Endodermal cell (in vitro differentiated cells): Measurements from ENCODE around the gene CDC20. TPM values are rescaled to one million over a fixed set of nuclear protein-coding genes. Genes with fewer than 3 reads are reported as not detected.
A peak's percentile ranks its signal among the peaks of the same experiment; 100 is the strongest.

Source experiments
- DNase-seq: peaks from one replicate; pipeline ENCODE4 v3.0.0-alpha.2; 2017
- H3K27ac ChIP-seq: 2 replicates; pipeline ENCODE4 v1.5.1; 2013; ENCODE audit warnings: mild to moderate bottlenecking, low read depth, low read length, moderate library complexity
- H3K27me3 ChIP-seq: 2 replicates; pipeline ENCODE4 v1.6.1; 2013; ENCODE audit warnings: mild to moderate bottlenecking, low read length, moderate library complexity; ENCODE audit not compliant: insufficient read depth, control insufficient read depth, poor library complexity, severe bottlenecking
- H3K36me3 ChIP-seq: 2 replicates; pipeline ENCODE4 v1.7.0; 2013; ENCODE audit warnings: mild to moderate bottlenecking, low read length, moderate library complexity; ENCODE audit not compliant: control insufficient read depth, insufficient read depth
- H3K4me1 ChIP-seq: one replicate; pipeline ENCODE4 v1.7.0; 2013; ENCODE audit warnings: low read length; ENCODE audit not compliant: control insufficient read depth, insufficient read depth
- H3K4me3 ChIP-seq: 2 replicates; pipeline ENCODE4 v1.5.1; 2013; ENCODE audit warnings: mild to moderate bottlenecking, low read length, moderate library complexity
- H3K9ac ChIP-seq: 2 replicates; pipeline ENCODE4 v1.6.1; 2013; ENCODE audit warnings: mild to moderate bottlenecking, low read length, moderate library complexity; ENCODE audit not compliant: poor library complexity, severe bottlenecking; ENCODE audit errors: extremely low read depth
- H3K9me3 ChIP-seq: 2 replicates; pipeline ENCODE4 v1.6.1; 2013; ENCODE audit warnings: mild to moderate bottlenecking, low read length, moderate library complexity; ENCODE audit not compliant: control insufficient read depth
- H3K27ac Mint-ChIP-seq: 2 replicates; pipeline ENCODE4 v1.8.0; 2020; ENCODE audit warnings: mixed read lengths
- H3K27me3 Mint-ChIP-seq: 2 replicates; pipeline ENCODE4 v1.8.0; 2021; ENCODE audit warnings: mild to moderate bottlenecking, mixed read lengths; ENCODE audit not compliant: insufficient read depth
- H3K36me3 Mint-ChIP-seq: 2 replicates; pipeline ENCODE4 v1.8.0; 2020; ENCODE audit warnings: low read depth, mixed read lengths
- H3K4me1 Mint-ChIP-seq: 2 replicates; pipeline ENCODE4 v1.8.0; 2020; ENCODE audit warnings: mixed read lengths
- H3K4me3 Mint-ChIP-seq: 2 replicates; pipeline ENCODE4 v1.8.0; 2020; ENCODE audit warnings: mild to moderate bottlenecking, moderate library complexity, mixed read lengths
- H3K9me3 Mint-ChIP-seq: 2 replicates; pipeline ENCODE4 v1.8.0; 2020; ENCODE audit warnings: mild to moderate bottlenecking, mixed read lengths
- CTCF ChIP-seq: fragments of 200-600 bp; sonication (generic); conservative IDR thresholded peaks from 2 replicates; pipeline ENCODE4 v1.5.0; 2021; ENCODE audit warnings: antibody characterized with exemption, mild to moderate bottlenecking
- WGBS, 2 experiments: methylation state at CpG; one replicate each; pipeline versions ENCODE4 v1.1.5 to v1.1.7; 2013; ENCODE audit warnings: missing lambda C conversion rate in 2 of 2, mixed read lengths in 1 of 2; ENCODE audit not compliant: insufficient coverage in 1 of 2, insufficient read length in 1 of 2; 5-methylcytosine and 5-hydroxymethylcytosine counted together
- total RNA-seq, 2 donors: library from RNA; stranded (reverse); fragmentation: NEBNext Ultra II Directional in 1 of 2; extraction: Animal tissue kit (Norgen Biotek cat#: 25700) in 1 of 2; gene quantifications; 2 replicates in 1 of 2; 3 replicates in 1 of 2; pipeline ENCODE4 v1.2.1, GENCODE V29; 2021

CDC20 gene
- total RNA-seq, 2 donors from 2014 or later: 126 to 149 TPM

GRCh38 chr1:43357251-43357650, 1.5 kb upstream of the CDC20 start:
- no peak overlapping the region for H3K9ac ChIP-seq
- H3K9me3 Mint-ChIP-seq: no peaks in the 10 kb centered on the region
- peaks cover 33% of the 10 kb centered on the region for H3K36me3 Mint-ChIP-seq
- no peak for DNase-seq
- 95 to 100% methylated on average over 3 of the region's 4 CpGs for WGBS, 2 experiments
- no peak overlapping the region for H3K4me3 ChIP-seq
- no peaks in the 10 kb centered on the region for H3K27me3 Mint-ChIP-seq
- no peak overlapping the region for H3K27ac Mint-ChIP-seq
- no peaks in the 10 kb centered on the region for H3K9me3 ChIP-seq
- peak overlapping the region; percentile 84 for H3K4me3 Mint-ChIP-seq
- peaks cover 26% of the 10 kb centered on the region for H3K4me1 Mint-ChIP-seq
- TF ChIP-seq CTCF: no peak
- H3K27ac ChIP-seq: no peak overlapping the region
- H3K27me3 ChIP-seq: no peaks in the 10 kb centered on the region
- peaks cover 25% of the 10 kb centered on the region for H3K36me3 ChIP-seq
- peaks cover 13% of the 10 kb centered on the region for H3K4me1 ChIP-seq

- peak overlapping the region; percentile 90 for H3K4me3 ChIP-seq
- peaks cover 43% of the 10 kb centered on the region for H3K36me3 Mint-ChIP-seq
- H3K9me3 ChIP-seq: no peaks in the 10 kb centered on the region
- H3K9me3 Mint-ChIP-seq: no peaks in the 10 kb centered on the region
- peak overlapping the region; percentile 84 for H3K4me3 Mint-ChIP-seq
- peak overlapping the region; percentile 87 for H3K27ac ChIP-seq
- peaks cover 28% of the 10 kb centered on the region for H3K36me3 ChIP-seq
- no peaks in the 10 kb centered on the region for H3K27me3 Mint-ChIP-seq
- peak overlapping the region; percentile 98 for H3K27ac Mint-ChIP-seq
- H3K27me3 ChIP-seq: no peaks in the 10 kb centered on the region
- H3K4me1 ChIP-seq: peaks cover 13% of the 10 kb centered on the region
- WGBS, 2 experiments: 1 to 2% methylated on average over 13 to 33 of the region's 33 CpGs
- H3K4me1 Mint-ChIP-seq: peaks cover 26% of the 10 kb centered on the region
- peak; percentile 78 for TF ChIP-seq CTCF
- DNase-seq: no peak
- peak overlapping the region; percentile 88 for H3K9ac ChIP-seq
Measured at GRCh38 chr1:43358121-43358745, 548 bp upstream of the CDC20 start.

GRCh38 chr1:43359696-43360095, 915 bp downstream of the CDC20 start:
- Histone ChIP-seq H3K4me1 (peaks cover 13% of the 10 kb centered on the region), H3K9ac (peak overlapping the region; percentile 91), H3K4me3 (peak overlapping the region; percentile 90), H3K27ac (no peak overlapping the region), H3K9me3 (no peaks in the 10 kb centered on the region), H3K36me3 (peaks cover 37% of the 10 kb centered on the region), H3K27me3 (no peaks in the 10 kb centered on the region)
- Mint-ChIP-seq H3K27ac (peak overlapping the region; percentile 74), H3K27me3 (no peaks in the 10 kb centered on the region), H3K4me3 (peak overlapping the region; percentile 84), H3K36me3 (peaks cover 54% of the 10 kb centered on the region), H3K9me3 (no peaks in the 10 kb centered on the region), H3K4me1 (peaks cover 26% of the 10 kb centered on the region)
- DNase-seq: no peak
- no peak for TF ChIP-seq CTCF
- 69 to 85% methylated on average over 4 to 11 of the region's 11 CpGs for whole genome bisulfite sequencing, 2 experiments
